Subcutaneous abdominal adipose tissue (tissue), 5 donors: ENCODE data around the gene SPSB2.
"Not testable (repeated sequence)": the region's sequence is repeated elsewhere in the genome, so short reads cannot be mapped to it uniquely, and the experiment has no call there.

ENCODE experiments used
- H3K27ac ChIP-seq: one replicate; pipeline ENCODE4 v1.7.0; 2013; ENCODE audit warnings: low read depth, mild to moderate bottlenecking, inconsistent platforms, low read length, moderate library complexity
- H3K27me3 ChIP-seq, 5 donors: one replicate each; pipeline ENCODE4 v1.7.0; 2013; ENCODE audit warnings: low read length in 5 of 5, inconsistent platforms in 1 of 5; ENCODE audit not compliant: control insufficient read depth in 5 of 5, insufficient read depth in 4 of 5
- H3K36me3 ChIP-seq, 5 donors: one replicate each; pipeline ENCODE4 v1.7.0; 2013; ENCODE audit warnings: low read length in 5 of 5; ENCODE audit not compliant: control insufficient read depth in 5 of 5, insufficient read depth in 5 of 5
- H3K4me1 ChIP-seq, 5 donors: one replicate each; pipeline ENCODE4 v1.7.0; 2013; ENCODE audit warnings: low read length in 5 of 5, mild to moderate bottlenecking in 3 of 5, moderate library complexity in 1 of 5; ENCODE audit not compliant: control insufficient read depth in 5 of 5, insufficient read depth in 5 of 5
- H3K4me3 ChIP-seq, 5 donors: one replicate each; pipeline ENCODE4 v1.7.0; 2013; ENCODE audit warnings: low read length in 5 of 5, low read depth in 1 of 5
- H3K9ac ChIP-seq, 5 donors: one replicate each; pipeline ENCODE4 v1.7.0; 2013; ENCODE audit warnings: low read length in 5 of 5, mild to moderate bottlenecking in 4 of 5, moderate library complexity in 3 of 5
- H3K9me3 ChIP-seq, 5 donors: one replicate each; pipeline ENCODE4 v1.7.0; 2013; ENCODE audit warnings: low read length in 5 of 5; ENCODE audit not compliant: control insufficient read depth in 5 of 5
- donor health status: healthy.
- donor health status: healthy.
- donor health status: healthy.
- donor health status: healthy.
- donor health status: healthy.

Gene SPSB2

GRCh38 chr12:6899837-6900519, 26.9 kb upstream of the SPSB2 start:
- H3K36me3 ChIP-seq: no peaks in the 10 kb centered on the region
- peaks cover 0 to 16% (median 11%) of the 10 kb centered on the region in 5 donors for H3K4me1 ChIP-seq
- H3K9me3 ChIP-seq: no peaks in the 10 kb centered on the region
- H3K27me3 ChIP-seq: no peaks in the 10 kb centered on the region
- H3K4me3 ChIP-seq: no peak overlapping the region
- H3K27ac ChIP-seq: no peak overlapping the region
- no peak overlapping the region for H3K9ac ChIP-seq

- H3K4me3 ChIP-seq: no peak overlapping the region
- H3K9ac ChIP-seq: no peak overlapping the region
- H3K9me3 ChIP-seq: no peaks in the 10 kb centered on the region
- H3K27me3 ChIP-seq: no peaks in the 10 kb centered on the region
- peaks cover 0 to 12% (median 7%) of the 10 kb centered on the region in 5 donors for H3K4me1 ChIP-seq
- H3K36me3 ChIP-seq: no peaks in the 10 kb centered on the region
- H3K27ac ChIP-seq: no peak overlapping the region
Measured at GRCh38 chr12:6899427-6899826, 26.3 kb upstream of the SPSB2 start.

- H3K4me1 ChIP-seq: peaks cover 0 to 8% (median under 1%) of the 10 kb centered on the region in 5 donors
- H3K36me3 ChIP-seq: no peaks in the 10 kb centered on the region
- H3K9me3 ChIP-seq: no peaks in the 10 kb centered on the region
- H3K27ac ChIP-seq: no peak overlapping the region
- no peak overlapping the region for H3K4me3 ChIP-seq
- H3K9ac ChIP-seq: no peak overlapping the region
- H3K27me3 ChIP-seq: no peaks in the 10 kb centered on the region
Measured at GRCh38 chr12:6896846-6897435, 23.8 kb upstream of the SPSB2 start.

GRCh38 chr12:6894321-6894720, 21.2 kb upstream of the SPSB2 start:
- H3K27me3 ChIP-seq: no peaks in the 10 kb centered on the region
- H3K9ac ChIP-seq: no peak overlapping the region
- peaks cover 0 to 13% (median 11%) of the 10 kb centered on the region in 5 donors for H3K4me1 ChIP-seq
- H3K36me3 ChIP-seq: no peaks in the 10 kb centered on the region
- no peak overlapping the region for H3K27ac ChIP-seq
- H3K9me3 ChIP-seq: no peaks in the 10 kb centered on the region
- no peak overlapping the region for H3K4me3 ChIP-seq

- not testable (repeated sequence) for H3K27me3 ChIP-seq, H3K36me3 ChIP-seq, H3K4me3 ChIP-seq, H3K9ac ChIP-seq, H3K9me3 ChIP-seq, H3K27ac ChIP-seq
- peaks cover 0 to 13% (median 11%) of the 10 kb centered on the region in 5 donors for H3K4me1 ChIP-seq
Measured at GRCh38 chr12:6892683-6893082, 19.6 kb upstream of the SPSB2 start.

GRCh38 chr12:6891646-6892001, 18.5 kb upstream of the SPSB2 start:
- H3K27me3 ChIP-seq: no peaks in the 10 kb centered on the region
- H3K9ac ChIP-seq: peak overlapping the region; percentile 77 to 94 (median 88)
- peak overlapping the region; percentile 94 for H3K27ac ChIP-seq
- peak overlapping the region; percentile 61 to 75 (median 65) for H3K4me3 ChIP-seq
- H3K9me3 ChIP-seq: no peaks in the 10 kb centered on the region
- H3K4me1 ChIP-seq: peaks cover 0 to 13% (median 11%) of the 10 kb centered on the region in 5 donors
- no peaks in the 10 kb centered on the region for H3K36me3 ChIP-seq

GRCh38 chr12:6890789-6891645, 17.9 kb upstream of the SPSB2 start:
- peak overlapping the region; percentile 77 to 94 (median 88) for H3K9ac ChIP-seq
- H3K27me3 ChIP-seq: no peaks in the 10 kb centered on the region
- no peaks in the 10 kb centered on the region for H3K36me3 ChIP-seq
- H3K9me3 ChIP-seq: no peaks in the 10 kb centered on the region
- peaks cover 0 to 13% (median 11%) of the 10 kb centered on the region in 5 donors for H3K4me1 ChIP-seq
- H3K4me3 ChIP-seq: peak overlapping the region; percentile 61 to 76 (median 69)
- H3K27ac ChIP-seq: peak overlapping the region; percentile 95

GRCh38 chr12:6889775-6890573, 16.9 kb upstream of the SPSB2 start:
- H3K9ac ChIP-seq: peak overlapping the region in 3 of 5 donors; percentile 43 to 79 (median 75)
- H3K27me3 ChIP-seq, H3K36me3 ChIP-seq, H3K9me3 ChIP-seq: not testable (repeated sequence)
- peak overlapping the region; percentile 95 for H3K27ac ChIP-seq
- H3K4me3 ChIP-seq: peak overlapping the region in 2 of 5 donors; percentile 68 to 76
- H3K4me1 ChIP-seq: peaks cover 0 to 13% (median 11%) of the 10 kb centered on the region in 5 donors

GRCh38 chr12:6888794-6889193, 15.7 kb upstream of the SPSB2 start:
- not testable (repeated sequence) for H3K27me3 ChIP-seq, H3K27ac ChIP-seq, H3K9me3 ChIP-seq, H3K4me3 ChIP-seq, H3K9ac ChIP-seq
- Histone ChIP-seq H3K4me1 (peaks cover 0 to 13% (median 11%) of the 10 kb centered on the region in 5 donors), H3K36me3 (peaks cover 0 to 15% (median 5%) of the 10 kb centered on the region in 5 donors)
